GM23338 (cell line): ENCODE measurements around the gene JMJD1C. TPM values are rescaled to one million over a fixed set of nuclear protein-coding genes. Genes with fewer than 3 reads are reported as not detected.

ENCODE experiments used
- ATAC-seq: fragments of 200-7000 bp; cut with Tn5 transposase; 3 replicates; pipeline ENCODE4 v1.9.1; 2020
- DNase-seq: peaks from one replicate; pipeline ENCODE4 v3.0.0-alpha.2; 2015; ENCODE audit warnings: low spot score
- H2AFZ ChIP-seq: fragments of 200-600 bp; sonication (generic); 2 replicates; pipeline ENCODE4 v1.8.0; 2016; ENCODE audit warnings: antibody characterized with exemption, mild to moderate bottlenecking, moderate library complexity
- H3F3A ChIP-seq: fragments of 200-600 bp; sonication (generic); replicated peaks from 2 replicates; pipeline ENCODE4 v1.8.0; 2017; ENCODE audit warnings: antibody characterized with exemption, mixed run types, low read depth
- H3K27ac ChIP-seq: fragments of 200-600 bp; sonication (generic); 2 replicates; pipeline ENCODE4 v1.6.1; 2016; ENCODE audit warnings: low read depth
- H3K27me3 ChIP-seq: fragments of 200-600 bp; sonication (generic); 2 replicates; pipeline ENCODE4 v1.8.0; 2016; ENCODE audit warnings: mild to moderate bottlenecking, mixed run types, moderate library complexity; ENCODE audit not compliant: insufficient read depth
- H3K36me3 ChIP-seq: fragments of 200-600 bp; sonication (generic); 2 replicates; pipeline ENCODE4 v1.8.0; 2016; ENCODE audit warnings: mild to moderate bottlenecking; ENCODE audit not compliant: insufficient read depth
- H3K4me1 ChIP-seq: fragments of 200-600 bp; sonication (generic); 2 replicates; pipeline ENCODE4 v1.8.0; 2016; ENCODE audit warnings: mild to moderate bottlenecking, moderate library complexity; ENCODE audit not compliant: insufficient read depth
- H3K4me2 ChIP-seq: fragments of 200-600 bp; sonication (generic); 2 replicates; pipeline ENCODE4 v1.7.1; 2017; ENCODE audit warnings: mixed run types
- H3K4me3 ChIP-seq: fragments of 200-600 bp; sonication (generic); 2 replicates; pipeline ENCODE4 v1.6.1; 2016; ENCODE audit warnings: mixed run types
- H3K79me2 ChIP-seq: fragments of 200-600 bp; sonication (generic); replicated peaks from 2 replicates; pipeline ENCODE4 v1.8.0; 2017; ENCODE audit warnings: mild to moderate bottlenecking; ENCODE audit not compliant: insufficient read depth
- H3K9me2 ChIP-seq: fragments of 200-600 bp; sonication (generic); 2 replicates; pipeline ENCODE4 v1.8.0; 2017; ENCODE audit not compliant: insufficient read depth
- H4K20me1 ChIP-seq: fragments of 200-600 bp; sonication (generic); replicated peaks from 2 replicates; pipeline ENCODE4 v1.8.0; 2017; ENCODE audit warnings: mild to moderate bottlenecking; ENCODE audit not compliant: insufficient read depth
- H3K27ac Mint-ChIP-seq: 2 replicates; pipeline ENCODE4 v1.8.0; 2020; ENCODE audit warnings: inconsistent platforms, mild to moderate bottlenecking, moderate library complexity, mixed read lengths
- H3K27me3 Mint-ChIP-seq: 3 replicates; pipeline ENCODE4 v1.8.0; 2022; ENCODE audit warnings: low read depth, mild to moderate bottlenecking, moderate library complexity, mixed read lengths, inconsistent platforms; ENCODE audit not compliant: insufficient read depth, poor library complexity
- H3K36me3 Mint-ChIP-seq: 3 replicates; pipeline ENCODE4 v1.8.0; 2021; ENCODE audit warnings: low read depth, mild to moderate bottlenecking, inconsistent platforms, moderate library complexity, mixed read lengths
- H3K4me1 Mint-ChIP-seq: 3 replicates; pipeline ENCODE4 v1.8.0; 2020; ENCODE audit warnings: mild to moderate bottlenecking, inconsistent platforms, mixed read lengths
- H3K4me3 Mint-ChIP-seq: 3 replicates; pipeline ENCODE4 v1.8.0; 2021; ENCODE audit warnings: moderate library complexity, mild to moderate bottlenecking, inconsistent platforms, mixed read lengths
- H3K9me3 Mint-ChIP-seq: 3 replicates; pipeline ENCODE4 v1.8.0; 2020; ENCODE audit warnings: moderate library complexity, mild to moderate bottlenecking, inconsistent platforms, mixed read lengths
- CREB1 ChIP-seq: fragments of 250-450 bp; sonication (Bioruptor Pico); IDR thresholded peaks from 2 replicates; pipeline ENCODE4 v1.5.0; 2020; ENCODE audit warnings: low read depth, mild to moderate bottlenecking, moderate library complexity
- CTCF ChIP-seq, 2 experiments: fragments of 200-600 bp in 1 of 2; sonication (generic) in 1 of 2; conservative IDR thresholded peaks; 2 replicates each; pipeline versions ENCODE4 v1.5.1 to v1.6.1; 2016 to 2017; ENCODE audit warnings: antibody characterized with exemption in 2 of 2, low read depth in 2 of 2, mild to moderate bottlenecking in 2 of 2, moderate library complexity in 1 of 2
- ETS1 ChIP-seq: IDR thresholded peaks from 2 replicates; pipeline ENCODE4 v1.6.1; 2016; ENCODE audit warnings: antibody characterized with exemption
- EZH2 ChIP-seq: fragments of 200-600 bp; sonication (generic); IDR thresholded peaks from one replicate; pipeline ENCODE4 v1.8.0; 2017; ENCODE audit warnings: antibody characterized with exemption, mild to moderate bottlenecking, low read depth; ENCODE audit not compliant: unreplicated experiment
- EZH2phosphoT487 ChIP-seq: fragments of 200-600 bp; sonication (generic); IDR thresholded peaks from one replicate; pipeline ENCODE4 v1.8.1; 2018; ENCODE audit warnings: antibody characterized with exemption; ENCODE audit not compliant: unreplicated experiment
- JUNB ChIP-seq: IDR thresholded peaks from one replicate; pipeline ENCODE4 v1.6.1; 2016; ENCODE audit warnings: antibody characterized with exemption; ENCODE audit not compliant: unreplicated experiment
- NANOG ChIP-seq: IDR thresholded peaks from 2 replicates; pipeline ENCODE4 v1.6.1; 2016; ENCODE audit warnings: antibody characterized with exemption, borderline replicate concordance
- POLR2AphosphoS5 ChIP-seq: IDR thresholded peaks from 2 replicates; pipeline ENCODE4 v1.6.1; 2016; ENCODE audit warnings: antibody characterized with exemption, low read depth
- REST ChIP-seq: IDR thresholded peaks from one replicate; pipeline ENCODE4 v1.6.1; 2018; ENCODE audit warnings: antibody characterized with exemption; ENCODE audit not compliant: unreplicated experiment
- STAT1 ChIP-seq: IDR thresholded peaks from one replicate; pipeline ENCODE4 v1.6.1; 2016; ENCODE audit warnings: antibody characterized with exemption; ENCODE audit not compliant: unreplicated experiment
- ZNF114 ChIP-seq: fragments of 250-450 bp; sonication (Bioruptor Pico); IDR thresholded peaks from 2 replicates; pipeline ENCODE4 v1.5.0; 2020; ENCODE audit warnings: mild to moderate bottlenecking, moderate library complexity
- ZNF331 ChIP-seq: fragments of 250-450 bp; sonication (Bioruptor Pico); IDR thresholded peaks from 2 replicates; pipeline ENCODE4 v1.5.0; 2020; ENCODE audit warnings: low read depth, mild to moderate bottlenecking, moderate library complexity
- polyA plus RNA-seq: library from polyadenylated mRNA; unstranded; fragments of >200 nt; fragmentation: Nextera tagmentation; extraction: Ambion mirVana; gene quantifications from 2 replicates; pipeline ENCODE4 v1.2.1, GENCODE V29; 2016
- total RNA-seq: library from RNA; depleted of rRNA; stranded (reverse); fragments of >200 nt; shearing (Covaris generic); gene quantifications from 2 replicates; pipeline ENCODE4 v1.2.3, GENCODE V29; 2014

Gene JMJD1C
- total and polyA plus RNA-seq, 2 experiments from 2014 or later = 333 to 435 TPM

- TF ChIP-seq REST (no peak), JUNB (no peak), POLR2AphosphoS5 (no peak), NANOG (no peak)
Observed at GRCh38 chr10:63480237-63480636, 14.5 kb upstream of the JMJD1C start (continued).

DNA sequence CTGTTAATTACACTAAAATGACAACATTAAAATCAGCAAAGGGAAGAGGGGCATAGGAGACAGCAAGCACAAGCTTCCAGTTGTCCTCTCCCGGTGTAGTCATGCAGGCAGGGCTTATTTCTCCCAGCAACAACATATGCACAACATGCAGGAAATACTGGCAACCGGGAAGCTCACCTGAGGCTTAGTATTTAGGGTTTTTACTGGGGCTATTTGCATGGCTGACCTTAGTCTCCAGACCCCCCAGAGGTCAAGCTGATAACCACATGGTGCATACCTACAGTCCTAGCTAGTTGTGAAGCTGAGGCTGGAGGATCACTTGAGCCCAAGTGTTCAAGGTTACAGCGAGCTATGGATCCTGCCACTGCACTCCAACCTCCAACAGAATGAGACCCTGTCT, 12.8 kb upstream of the JMJD1C start:
- DNase-seq (peak; percentile 82), ATAC-seq (peak; percentile 97)
- H3K4me1 ChIP-seq = peaks cover 32% of the 10 kb centered on the region
- H4K20me1 ChIP-seq = no peaks in the 10 kb centered on the region
- Mint-ChIP-seq H3K4me3 (0 out of 3 replicates have a peak overlapping the region, but pooled peaks have one; percentile 10), H3K27ac (no peak overlapping the region), H3K36me3 (no peaks in the 10 kb centered on the region), H3K4me1 (peaks cover 32% of the 10 kb centered on the region), H3K9me3 (no peaks in the 10 kb centered on the region), H3K27me3 (no peaks in the 10 kb centered on the region)
- H3K79me2 ChIP-seq = peaks cover 96% of the 10 kb centered on the region
- H3K4me3 ChIP-seq = no peak overlapping the region
- H3K36me3 ChIP-seq = no peaks in the 10 kb centered on the region
- no peaks in the 10 kb centered on the region for H3F3A ChIP-seq
- peak overlapping the region; percentile 51 for H3K27ac ChIP-seq
- H3K9me2 ChIP-seq = no peaks in the 10 kb centered on the region
- H3K27me3 ChIP-seq = no peaks in the 10 kb centered on the region
- TF ChIP-seq NANOG (no peak), ETS1 (0 out of 2 replicates have a peak, but pooled peaks have one; percentile 26), POLR2AphosphoS5 (no peak), STAT1 (no peak)
- no peak overlapping the region for H2AFZ ChIP-seq
- H3K4me2 ChIP-seq = peak overlapping the region; percentile 68

DNA sequence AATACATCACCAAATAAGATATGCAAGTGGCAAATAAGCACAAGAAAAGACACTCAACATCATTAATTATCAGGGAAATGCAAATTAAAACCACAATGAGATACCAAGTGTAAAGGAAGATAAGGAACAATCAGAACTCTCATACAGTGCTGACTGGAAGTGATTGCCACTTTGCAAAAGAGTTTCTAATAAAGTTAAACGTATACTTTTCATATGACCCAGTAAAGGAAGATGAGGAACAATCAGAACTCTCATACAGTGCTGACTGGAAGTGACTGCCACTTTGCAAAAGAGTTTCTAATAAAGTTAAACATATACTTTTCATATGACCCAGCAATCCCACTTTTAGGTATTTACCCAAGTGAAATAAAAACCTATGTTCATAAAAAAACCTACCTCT, 12.2 kb upstream of the JMJD1C start:
- no peaks in the 10 kb centered on the region for H3K27me3 Mint-ChIP-seq
- TF ChIP-seq POLR2AphosphoS5 (no peak), EZH2phosphoT487 (no peak), JUNB (no peak), CREB1 (CRISPR knock-in tag) (no peak), ZNF331 (no peak), EZH2 (no peak), REST (no peak), CTCF (conservative IDR thresholded peaks at IDR 0.05; ENCODE audit: low read depth in 2 of 2) (no peak), ZNF114 (CRISPR knock-in tag) (no peak), STAT1 (no peak)

More for the DNA sequence above, 12.2 kb upstream of the JMJD1C start:
- Mint-ChIP-seq H3K4me3 (no peak overlapping the region), H3K4me1 (peaks cover 30% of the 10 kb centered on the region), H3K36me3 (no peaks in the 10 kb centered on the region), H3K9me3 (no peaks in the 10 kb centered on the region), H3K27ac (no peak overlapping the region)
- no peaks in the 10 kb centered on the region for H3F3A ChIP-seq
- H4K20me1 ChIP-seq = no peaks in the 10 kb centered on the region
- H3K9me2 ChIP-seq = no peaks in the 10 kb centered on the region
- H3K4me2 ChIP-seq = peak overlapping the region; percentile 68
- DNase-seq = no peak
- no peak overlapping the region for H3K4me3 ChIP-seq
- H3K4me1 ChIP-seq = peaks cover 32% of the 10 kb centered on the region
- H3K27me3 ChIP-seq = no peaks in the 10 kb centered on the region
- peak overlapping the region; percentile 51 for H3K27ac ChIP-seq
- peaks cover 96% of the 10 kb centered on the region for H3K79me2 ChIP-seq
- H2AFZ ChIP-seq = no peak overlapping the region
- ATAC-seq = no peak
- no peaks in the 10 kb centered on the region for H3K36me3 ChIP-seq
